Spleen (tissue), 11 donors: ENCODE measurements around the gene PGLYRP4. TPM values are rescaled to one million over a fixed set of nuclear protein-coding genes. Genes with fewer than 3 reads are reported as not detected.
A peak's percentile ranks its signal among the peaks of the same experiment; 100 is the strongest.

Experiments used
- DNase-seq: peaks from one replicate; pipeline ENCODE4 v3.0.0-alpha.2; 2020
- H3K27ac ChIP-seq, 8 donors: fragments of 200-600 bp; sonication (generic) in 7 of 8; 1 replicate in 4 of 8; 2 replicates in 4 of 8; pipeline versions ENCODE4 v1.5.0 to v1.8.0; 2016 to 2021; ENCODE audit warnings: inconsistent platforms in 4 of 8, mild to moderate bottlenecking in 4 of 8, moderate library complexity in 1 of 8
- H3K27me3 ChIP-seq, 7 donors: fragments of 200-600 bp; sonication (generic) in 6 of 7; replicated peaks in 1 of 7; 1 replicate in 4 of 7; 2 replicates in 3 of 7; pipeline versions ENCODE4 v1.5.0 to v1.8.0; 2016 to 2021; ENCODE audit warnings: inconsistent platforms in 3 of 7, mild to moderate bottlenecking in 1 of 7
- H3K36me3 ChIP-seq, 6 donors: fragments of 200-600 bp; sonication (generic) in 5 of 6; 1 replicate in 4 of 6; 2 replicates in 2 of 6; pipeline versions ENCODE4 v1.5.0 to v1.8.0; 2016 to 2021; ENCODE audit warnings: inconsistent platforms in 2 of 6
- H3K4me1 ChIP-seq, 6 donors: fragments of 200-600 bp; sonication (generic) in 5 of 6; 1 replicate in 3 of 6; 2 replicates in 3 of 6; pipeline versions ENCODE4 v1.5.0 to v1.8.0; 2016 to 2021; ENCODE audit warnings: inconsistent platforms in 3 of 6
- H3K4me3 ChIP-seq, 8 donors: fragments of 200-600 bp; sonication (generic) in 7 of 8; 1 replicate in 4 of 8; 2 replicates in 4 of 8; pipeline versions ENCODE4 v1.5.0 to v1.8.0; 2016 to 2021; ENCODE audit warnings: inconsistent platforms in 4 of 8, mild to moderate bottlenecking in 4 of 8, moderate library complexity in 2 of 8
- H3K9me3 ChIP-seq, 8 donors: fragments of 200-600 bp; sonication (generic) in 7 of 8; 1 replicate in 4 of 8; 2 replicates in 4 of 8; pipeline versions ENCODE4 v1.5.0 to v1.8.0; 2016 to 2021; ENCODE audit warnings: inconsistent platforms in 4 of 8
- CTCF ChIP-seq, 11 experiments: fragments of 200-600 bp in 7 of 11; fragments of 450-650 bp in 4 of 11; sonication (generic) in 4 of 11; IDR thresholded peaks in 8 of 11; conservative IDR thresholded peaks in 3 of 11; 1 replicate in 7 of 11; 2 replicates in 4 of 11; pipeline versions ENCODE4 v1.4.0 to v1.8.0; 2016 to 2021; ENCODE audit warnings: antibody characterized with exemption in 11 of 11, inconsistent platforms in 4 of 11, mild to moderate bottlenecking in 1 of 11
- POLR2A ChIP-seq, 3 donors: fragments of 450-650 bp; IDR thresholded peaks; one replicate each; pipeline ENCODE4 v1.5.1; 2017; ENCODE audit warnings: antibody characterized with exemption in 3 of 3, mild to moderate bottlenecking in 1 of 3
- POLR2AphosphoS5 ChIP-seq, 3 donors: sonication (generic); formaldehyde crosslinking; IDR thresholded peaks; one replicate each; pipeline ENCODE4 v1.5.1; 2017; ENCODE audit warnings: antibody characterized with exemption in 3 of 3
- WGBS, 5 donors: extraction: QIAGEN DNeasy Blood & Tissue Kit in 3 of 5; methylation state at CpG; one replicate each; pipeline versions ENCODE4 v1.1.5 to v1.1.7; 2013 to 2018; 5-methylcytosine and 5-hydroxymethylcytosine counted together
- intact Hi-C: fragments of 100-400 bp; cut with DNase I; formaldehyde crosslinking; loops from one replicate; pipeline ENCODE4 v1.15.0; 2023; ENCODE audit warnings: low total_unique reads
- polyA plus RNA-seq, 3 donors: library from polyadenylated mRNA; stranded (reverse); fragments of 200-250 nt; gene quantifications; one replicate each; pipeline ENCODE4 v1.2.1, GENCODE V29; 2013
- total RNA-seq, 7 donors: library from RNA; depleted of rRNA in 3 of 7; stranded (reverse); fragments of >200 nt in 3 of 7; fragmentation: NEBNext Ultra II Directional in 4 of 7; extraction: Animal tissue kit (Norgen Biotek cat#: 25700) in 4 of 7; gene quantifications; one replicate each; pipeline versions ENCODE4 v1.1.0 to v1.2.1, GENCODE V29; 2016 to 2021
- donor health status: healthy with polysubstance abuse.
- donor health status: DM: no; HTN: no; CAD: no; lungs with moderate emphysema.
- donor health status: DM: no; HTN: no; CAD: no.
- donor health status: Bipolar disorder and iron deficiency.
- donor health status: healthy.
- donor health status: DM: no; HTN: no; CAD: no.
- donor health status: DM: yes; HTN: yes; CAD: no.

The PGLYRP4 gene
- total and polyA plus RNA-seq, 10 donors = 0.18 TPM; not detected in 9

DNA sequence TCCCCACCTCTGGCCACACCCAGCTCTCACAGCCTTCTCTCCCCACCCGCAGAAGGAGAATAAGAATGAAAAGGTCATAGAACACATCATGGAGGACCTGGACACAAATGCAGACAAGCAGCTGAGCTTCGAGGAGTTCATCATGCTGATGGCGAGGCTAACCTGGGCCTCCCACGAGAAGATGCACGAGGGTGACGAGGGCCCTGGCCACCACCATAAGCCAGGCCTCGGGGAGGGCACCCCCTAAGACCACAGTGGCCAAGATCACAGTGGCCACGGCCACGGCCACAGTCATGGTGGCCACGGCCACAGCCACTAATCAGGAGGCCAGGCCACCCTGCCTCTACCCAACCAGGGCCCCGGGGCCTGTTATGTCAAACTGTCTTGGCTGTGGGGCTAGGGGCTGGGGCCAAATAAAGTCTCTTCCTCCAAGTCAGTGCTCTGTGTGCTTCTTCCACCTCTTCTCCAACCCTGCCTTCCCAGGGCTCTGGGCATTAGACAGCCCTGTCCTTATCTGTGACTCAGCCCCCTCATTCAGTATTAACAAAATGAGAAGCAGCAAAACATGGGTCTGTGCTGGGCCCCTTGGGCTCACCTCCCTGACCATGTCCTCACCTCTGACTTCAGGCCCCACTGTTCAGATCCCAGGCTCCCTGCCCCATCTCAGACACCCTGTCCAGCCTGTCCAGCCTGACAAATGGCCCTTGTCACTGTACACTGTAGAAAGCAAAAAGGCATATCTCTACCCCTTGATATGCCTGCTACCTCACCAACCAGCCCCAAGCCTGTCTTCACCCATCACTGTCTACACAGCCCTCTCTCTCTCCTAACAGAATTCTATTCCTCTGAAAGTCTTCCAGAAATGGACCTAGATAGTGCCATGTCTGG lies 12.2 kb upstream of the PGLYRP4 start:
- no peaks in the 10 kb centered on the region for H3K9me3 ChIP-seq
- TF ChIP-seq POLR2A (IDR thresholded peaks at IDR 0.05) = no peak
- TF ChIP-seq POLR2AphosphoS5 (IDR thresholded peaks at IDR 0.05) = peak; percentile 9 to 76 (median 27)
- peak overlapping the region in 4 of 8 donors; percentile 29 to 64 (median 52) for H3K4me3 ChIP-seq
- peaks cover 4 to 49% (median 15%) of the 10 kb centered on the region in 6 donors for H3K4me1 ChIP-seq
- intact Hi-C loops = no loop called here
- peaks cover 0 to 6% (median 0%) of the 10 kb centered on the region in 7 donors for H3K27me3 ChIP-seq
- peak; percentile 79 for DNase-seq
- 60 to 82% (median 77%) methylated on average over 2 to 11 of the region's 11 CpGs for WGBS, 5 donors
- peak overlapping the region in 7 of 8 donors; percentile 71 to 95 (median 86) for H3K27ac ChIP-seq
- peaks cover 0 to 27% (median 0%) of the 10 kb centered on the region in 6 donors for H3K36me3 ChIP-seq

- H3K4me1 ChIP-seq = peaks cover 4 to 51% (median 15%) of the 10 kb centered on the region in 6 donors
- 60 to 77% (median 70%) methylated on average over 2 of the region's 2 CpGs for WGBS, 5 donors
- H3K4me3 ChIP-seq = peak overlapping the region in 5 of 8 donors; percentile 29 to 64 (median 50)
- no peaks in the 10 kb centered on the region for H3K9me3 ChIP-seq
- H3K27me3 ChIP-seq = peaks cover 0 to 4% (median 0%) of the 10 kb centered on the region in 7 donors
- peaks cover 0 to 27% (median 0%) of the 10 kb centered on the region in 6 donors for H3K36me3 ChIP-seq
- peak overlapping the region in 7 of 8 donors; percentile 71 to 95 (median 86) for H3K27ac ChIP-seq
- intact Hi-C loops = no loop called here
- TF ChIP-seq POLR2AphosphoS5 (IDR thresholded peaks at IDR 0.05) (no peak), POLR2A (IDR thresholded peaks at IDR 0.05) (no peak), CTCF (IDR thresholded peaks at IDR 0.05 in 8 of 11, conservative IDR thresholded peaks at IDR 0.05 in 3 of 11) (no peak)
- peak; percentile 5 for DNase-seq
Observed at GRCh38 chr1:153360190-153360589, 11.5 kb upstream of the PGLYRP4 start.

- peak; percentile 75 for DNase-seq
- TF ChIP-seq POLR2AphosphoS5 (IDR thresholded peaks at IDR 0.05) (no peak), POLR2A (IDR thresholded peaks at IDR 0.05) (no peak), CTCF (IDR thresholded peaks at IDR 0.05 in 8 of 11, conservative IDR thresholded peaks at IDR 0.05 in 3 of 11) (no peak)
- intact Hi-C loops = loop anchor here (10.0 kb wide), 1 partner anchor 206 kb away; the partner anchor contains the start of gene S100A2
- Histone ChIP-seq H3K9me3 (no peaks in the 10 kb centered on the region), H3K4me3 (peak overlapping the region in 6 of 8 donors; percentile 29 to 64 (median 42)), H3K4me1 (peaks cover 4 to 53% (median 15%) of the 10 kb centered on the region in 6 donors), H3K27me3 (peaks cover 0 to 8% (median 0%) of the 10 kb centered on the region in 7 donors), H3K36me3 (peaks cover 0 to 27% (median 0%) of the 10 kb centered on the region in 6 donors), H3K27ac (peak overlapping the region in 7 of 8 donors; percentile 71 to 95 (median 86))
- WGBS, 5 donors = 77 to 89% (median 85%) methylated on average over 6 of the region's 6 CpGs
Observed at GRCh38 chr1:153359241-153359640, 10.6 kb upstream of the PGLYRP4 start.

- Histone ChIP-seq H3K9me3 (no peaks in the 10 kb centered on the region), H3K36me3 (peaks cover 0 to 27% (median 0%) of the 10 kb centered on the region in 6 donors), H3K27ac (peak overlapping the region in 7 of 8 donors; percentile 71 to 95 (median 86)), H3K4me1 (peaks cover 4 to 53% (median 15%) of the 10 kb centered on the region in 6 donors), H3K27me3 (peaks cover 0 to 14% (median 0%) of the 10 kb centered on the region in 7 donors), H3K4me3 (peak overlapping the region in 6 of 8 donors; percentile 29 to 64 (median 42))
- DNase-seq = peak; percentile 35
- 71 to 92% (median 87%) methylated on average over 3 of the region's 3 CpGs for WGBS, 5 donors
- no peak for TF ChIP-seq POLR2AphosphoS5 (IDR thresholded peaks at IDR 0.05)
- TF ChIP-seq POLR2A (IDR thresholded peaks at IDR 0.05) = no peak
- no peak for TF ChIP-seq CTCF (IDR thresholded peaks at IDR 0.05 in 8 of 11, conservative IDR thresholded peaks at IDR 0.05 in 3 of 11)
- intact Hi-C loops = loop anchor here (10.0 kb wide), 1 partner anchor 206 kb away; the partner anchor contains the start of gene S100A2
Observed at GRCh38 chr1:153358691-153358975, 10.0 kb upstream of the PGLYRP4 start.
